HCT116 (cell line): Measurements from ENCODE around the gene DOCK4. TPM values are rescaled to one million over a fixed set of nuclear protein-coding genes. Genes with fewer than 3 reads are reported as not detected.

Experiments used
- ATAC-seq: fragments of 200-7000 bp; cut with Tn5 transposase; 2 replicates; pipeline ENCODE4 v1.9.1; 2020; ENCODE audit warnings: mild to moderate bottlenecking, moderate library complexity
- BruUV-seq: library from RNA; stranded (reverse); fragments of 400-500 nt; replicated peaks from 2 replicates; lab custom pipeline; 2021; lab: Mats Ljungman, UMichigan
- CTCF ChIA-PET: fragments of 300-600 bp; sonication (Branson Sonifier 250); formaldehyde crosslinking; loops from one replicate; lab custom pipeline; 2021; ENCODE audit warnings: antibody characterized with exemption; lab: Charles Lee
- POLR2A ChIA-PET: fragments of 300-600, 350-600 bp; sonication (Branson Sonifier 250); formaldehyde crosslinking; loops from one replicate; lab custom pipeline; 2021; ENCODE audit warnings: antibody characterized with exemption; lab: Charles Lee
- RAD21 ChIA-PET, 2 experiments: fragments of 300-600 bp; sonication (Branson Sonifier 250); formaldehyde crosslinking; loops; one replicate each; lab custom pipeline; 2023; ENCODE audit warnings: low total read pairs in 2 of 2; ENCODE audit not compliant: uncharacterized antibody in 2 of 2, unreplicated experiment in 2 of 2, low non-redundant PET in 1 of 2; lab: Charles Lee
- DNase-seq: peaks from one replicate; pipeline ENCODE4 v3.0.0-alpha.2; 2010; ENCODE audit warnings: low read depth, low spot score
- H2AFZ ChIP-seq: fragments of 200-600 bp; shearing (Covaris generic), sonication (generic); 2 replicates; pipeline ENCODE4 v1.6.1; 2017; ENCODE audit warnings: low read depth, mixed run types, mixed read lengths, antibody characterized with exemption, low read length; ENCODE audit not compliant: poor library complexity, severe bottlenecking
- H3K27ac ChIP-seq: 2 replicates; pipeline ENCODE4 v1.5.1; 2012; ENCODE audit warnings: low read depth, low read length
- H3K27me3 ChIP-seq: fragments of 200-600 bp; sonication (generic); 2 replicates; pipeline ENCODE4 v1.6.1; 2016; ENCODE audit warnings: mixed run types, low read length, mixed read lengths; ENCODE audit not compliant: insufficient read depth
- H3K36me3 ChIP-seq, 2 experiments: fragments of 200-500 bp in 1 of 2; fragments of 200-600 bp in 1 of 2; sonication (Bioruptor generic) in 1 of 2; sonication (generic) in 1 of 2; 2 replicates each; pipeline versions ENCODE4 v1.5.1 to v1.6.1; 2014 to 2016; ENCODE audit warnings: low read length in 2 of 2, inconsistent platforms in 1 of 2, mixed read lengths in 1 of 2, mixed run types in 1 of 2; ENCODE audit not compliant: insufficient read depth in 2 of 2, control insufficient read depth in 1 of 2
- H3K4me1 ChIP-seq, 2 experiments: fragments of 200-600 bp in 1 of 2; sonication (generic) in 1 of 2; 2 replicates each; pipeline versions ENCODE4 v1.5.1 to v1.6.1; 2012 to 2017; ENCODE audit warnings: low read length in 2 of 2, inconsistent platforms in 1 of 2, mild to moderate bottlenecking in 1 of 2, mixed read lengths in 1 of 2, mixed run types in 1 of 2, moderate library complexity in 1 of 2; ENCODE audit not compliant: insufficient read depth in 2 of 2, control insufficient read depth in 1 of 2
- H3K4me2 ChIP-seq: fragments of 200-600 bp; sonication (generic); 2 replicates; pipeline ENCODE4 v1.6.1; 2017; ENCODE audit warnings: mixed run types, low read length, mixed read lengths
- H3K4me3 ChIP-seq, 2 experiments: fragments of 200-600 bp in 1 of 2; sonication (generic) in 1 of 2; replicated peaks in 1 of 2; 2 replicates each; pipeline ENCODE4 v1.5.1; 2011 to 2016; ENCODE audit warnings: low read length in 2 of 2, control low read depth in 1 of 2, low read depth in 1 of 2, mild to moderate bottlenecking in 1 of 2, mixed read lengths in 1 of 2, mixed run types in 1 of 2
- H3K79me2 ChIP-seq: fragments of 200-600 bp; sonication (generic); 2 replicates; pipeline ENCODE4 v1.6.1; 2017; ENCODE audit warnings: mild to moderate bottlenecking, mixed run types, low read length, moderate library complexity, mixed read lengths; ENCODE audit not compliant: insufficient read depth
- H3K9ac ChIP-seq: fragments of 200-600 bp; sonication (generic); 2 replicates; pipeline ENCODE4 v1.6.1; 2016; ENCODE audit warnings: low read length, mixed read lengths
- H3K9me2 ChIP-seq: fragments of 200-600 bp; sonication (generic), shearing (Covaris generic); 2 replicates; pipeline ENCODE4 v1.6.1; 2017; ENCODE audit warnings: mixed run types, mild to moderate bottlenecking, moderate library complexity; ENCODE audit not compliant: insufficient read depth
- H3K9me3 ChIP-seq, 2 experiments: fragments of 200-500 bp in 1 of 2; fragments of 200-600 bp in 1 of 2; sonication (Bioruptor generic) in 1 of 2; sonication (generic) in 1 of 2; 2 replicates each; pipeline ENCODE4 v1.6.1; 2014 to 2017; ENCODE audit warnings: low read length in 2 of 2, mixed read lengths in 2 of 2, inconsistent platforms in 1 of 2, low read depth in 1 of 2, mild to moderate bottlenecking in 1 of 2, mixed run types in 1 of 2, moderate library complexity in 1 of 2; ENCODE audit not compliant: control insufficient read depth in 1 of 2, insufficient read depth in 1 of 2
- H4K20me1 ChIP-seq: fragments of 200-600 bp; sonication (generic), shearing (Covaris generic); 2 replicates; pipeline ENCODE4 v1.6.1; 2017; ENCODE audit warnings: mixed run types, mild to moderate bottlenecking, moderate library complexity; ENCODE audit not compliant: insufficient read depth
- CBX3 ChIP-seq: IDR thresholded peaks from 2 replicates; pipeline ENCODE4 v1.6.1; 2012; ENCODE audit warnings: low read depth
- CEBPB ChIP-seq: IDR thresholded peaks from 2 replicates; pipeline ENCODE4 v1.6.1; 2012; ENCODE audit warnings: low read depth
- CTCF ChIP-seq, 3 experiments: fragments of 200-600 bp in 1 of 3; sonication (generic) in 1 of 3; IDR thresholded peaks in 2 of 3; conservative IDR thresholded peaks in 1 of 3; 2 replicates each; pipeline ENCODE4 v1.5.1; 2012 to 2017; ENCODE audit warnings: low read depth in 2 of 3, low read length in 2 of 3, antibody characterized with exemption in 1 of 3, borderline replicate concordance in 1 of 3, control low read depth in 1 of 3, mild to moderate bottlenecking in 1 of 3, mixed read lengths in 1 of 3, mixed run types in 1 of 3, moderate library complexity in 1 of 3; ENCODE audit not compliant: insufficient read depth in 1 of 3
- EGR1 ChIP-seq: IDR thresholded peaks from 2 replicates; pipeline ENCODE4 v1.6.1; 2012; ENCODE audit warnings: low read depth
- ELF1 ChIP-seq: IDR thresholded peaks from 2 replicates; pipeline ENCODE4 v1.6.1; 2012; ENCODE audit warnings: low read depth, borderline replicate concordance
- EZH2 ChIP-seq: fragments of 200-600 bp; sonication (generic); IDR thresholded peaks from 2 replicates; pipeline ENCODE4 v1.6.1; 2017; ENCODE audit warnings: antibody characterized with exemption, mixed run types
- FOSL1 ChIP-seq: IDR thresholded peaks from 2 replicates; pipeline ENCODE4 v1.6.1; 2012; ENCODE audit warnings: low read depth
- JUND ChIP-seq: IDR thresholded peaks from 2 replicates; pipeline ENCODE4 v1.6.1; 2012
- MAX ChIP-seq: IDR thresholded peaks from 2 replicates; pipeline ENCODE4 v1.6.1; 2012
- POLR2A ChIP-seq: IDR thresholded peaks from 2 replicates; pipeline ENCODE4 v1.7.0; 2011; ENCODE audit warnings: borderline replicate concordance; ENCODE audit not compliant: insufficient read depth, insufficient read length; ENCODE audit errors: extremely low read depth
- POLR2AphosphoS5 ChIP-seq: IDR thresholded peaks from 2 replicates; pipeline ENCODE4 v1.6.1; 2011; ENCODE audit warnings: mild to moderate bottlenecking, low read depth, low read length, moderate library complexity
- SIN3A ChIP-seq: IDR thresholded peaks from 2 replicates; pipeline ENCODE4 v1.6.1; 2012; ENCODE audit warnings: low read depth
- SP1 ChIP-seq: IDR thresholded peaks from 2 replicates; pipeline ENCODE4 v1.6.1; 2012; ENCODE audit warnings: low read depth
- SRF ChIP-seq: IDR thresholded peaks from 2 replicates; pipeline ENCODE4 v1.6.1; 2012; ENCODE audit warnings: low read depth
- TCF7L2 ChIP-seq: IDR thresholded peaks from 2 replicates; pipeline ENCODE4 v1.7.0; 2011; ENCODE audit warnings: borderline replicate concordance, inconsistent platforms; ENCODE audit not compliant: insufficient read depth, insufficient read length; ENCODE audit errors: extremely low read depth
- YY1 ChIP-seq: IDR thresholded peaks from 2 replicates; pipeline ENCODE4 v1.6.1; 2011; ENCODE audit warnings: low read length, low read depth, moderate library complexity, mild to moderate bottlenecking; ENCODE audit not compliant: insufficient replicate concordance; ENCODE audit errors: extremely low read depth
- ZBTB33 ChIP-seq: IDR thresholded peaks from 2 replicates; pipeline ENCODE4 v1.6.1; 2011; ENCODE audit warnings: mild to moderate bottlenecking, low read length, moderate library complexity; ENCODE audit not compliant: insufficient replicate concordance; ENCODE audit errors: extremely low read depth
- ZFX ChIP-seq: fragments of 450-650 bp; IDR thresholded peaks from 2 replicates; pipeline ENCODE4 v1.6.1; 2017
- ZNF274 ChIP-seq: fragments of 200-500 bp; sonication (Bioruptor generic); IDR thresholded peaks from 2 replicates; pipeline ENCODE4 v1.6.1; 2014; ENCODE audit warnings: mild to moderate bottlenecking, low read depth, low read length, inconsistent platforms
- intact Hi-C: fragments of 100-400 bp; cut with micrococcal nuclease; formaldehyde crosslinking; loops from 2 replicates; pipeline ENCODE4 v1.10.0; 2022
- total RNA-seq: library from RNA; stranded (reverse); gene quantifications from one replicate; pipeline ENCODE4 v1.2.1, GENCODE V29; 2021; ENCODE audit not compliant: unreplicated experiment
- TF ChIP-seq, protein P1 (sequence below): IDR thresholded peaks from 2 replicates; pipeline ENCODE4 v1.6.1; 2012; ENCODE audit warnings: low read depth

DOCK4 gene
- total RNA-seq, 1 experiment from 2014 or later: 2.2 TPM

GRCh38 chr7:111803015-111803758 is 403.0 kb downstream of the DOCK4 start:
- intact Hi-C loops: no loop called here
- Histone ChIP-seq H3K79me2 (no peaks in the 10 kb centered on the region), H3K9me3 (peaks cover 0 to 2% of the 10 kb centered on the region in 2 experiments; a peak in 1 of 4 replicates), H3K27me3 (no peaks in the 10 kb centered on the region), H3K4me1 (no peaks in the 10 kb centered on the region), H3K4me3 (no peak overlapping the region), H3K4me2 (no peak overlapping the region), H3K9ac (no peak overlapping the region), H2AFZ (no peak overlapping the region), H3K27ac (no peak overlapping the region), H4K20me1 (no peaks in the 10 kb centered on the region), H3K36me3 (no peaks in the 10 kb centered on the region), H3K9me2 (no peaks in the 10 kb centered on the region)
- ChIA-PET POLR2A (no interaction called here), RAD21 (no interaction called here), CTCF (no interaction called here)
- BruUV-seq: no TSS peak
- TF ChIP-seq ZBTB33 (no peak), POLR2A (no peak), ZNF274 (no peak), SRF (no peak), MAX (no peak), JUND (no peak), SIN3A (no peak), POLR2AphosphoS5 (no peak), SP1 (no peak), CBX3 (no peak), FOSL1 (no peak), ELF1 (no peak), CEBPB (no peak), ZFX (no peak), CTCF (IDR thresholded peaks at IDR 0.05 in 2 of 3, conservative IDR thresholded peaks at IDR 0.05 in 1 of 3; ENCODE audit: borderline replicate concordance in 1 of 3, insufficient read depth in 1 of 3, low read depth in 2 of 3, low read length in 2 of 3) (no peak), TCF7L2 (no peak), YY1 (no peak), EGR1 (no peak), EZH2 (no peak)
- TF ChIP-seq, protein P1, sequence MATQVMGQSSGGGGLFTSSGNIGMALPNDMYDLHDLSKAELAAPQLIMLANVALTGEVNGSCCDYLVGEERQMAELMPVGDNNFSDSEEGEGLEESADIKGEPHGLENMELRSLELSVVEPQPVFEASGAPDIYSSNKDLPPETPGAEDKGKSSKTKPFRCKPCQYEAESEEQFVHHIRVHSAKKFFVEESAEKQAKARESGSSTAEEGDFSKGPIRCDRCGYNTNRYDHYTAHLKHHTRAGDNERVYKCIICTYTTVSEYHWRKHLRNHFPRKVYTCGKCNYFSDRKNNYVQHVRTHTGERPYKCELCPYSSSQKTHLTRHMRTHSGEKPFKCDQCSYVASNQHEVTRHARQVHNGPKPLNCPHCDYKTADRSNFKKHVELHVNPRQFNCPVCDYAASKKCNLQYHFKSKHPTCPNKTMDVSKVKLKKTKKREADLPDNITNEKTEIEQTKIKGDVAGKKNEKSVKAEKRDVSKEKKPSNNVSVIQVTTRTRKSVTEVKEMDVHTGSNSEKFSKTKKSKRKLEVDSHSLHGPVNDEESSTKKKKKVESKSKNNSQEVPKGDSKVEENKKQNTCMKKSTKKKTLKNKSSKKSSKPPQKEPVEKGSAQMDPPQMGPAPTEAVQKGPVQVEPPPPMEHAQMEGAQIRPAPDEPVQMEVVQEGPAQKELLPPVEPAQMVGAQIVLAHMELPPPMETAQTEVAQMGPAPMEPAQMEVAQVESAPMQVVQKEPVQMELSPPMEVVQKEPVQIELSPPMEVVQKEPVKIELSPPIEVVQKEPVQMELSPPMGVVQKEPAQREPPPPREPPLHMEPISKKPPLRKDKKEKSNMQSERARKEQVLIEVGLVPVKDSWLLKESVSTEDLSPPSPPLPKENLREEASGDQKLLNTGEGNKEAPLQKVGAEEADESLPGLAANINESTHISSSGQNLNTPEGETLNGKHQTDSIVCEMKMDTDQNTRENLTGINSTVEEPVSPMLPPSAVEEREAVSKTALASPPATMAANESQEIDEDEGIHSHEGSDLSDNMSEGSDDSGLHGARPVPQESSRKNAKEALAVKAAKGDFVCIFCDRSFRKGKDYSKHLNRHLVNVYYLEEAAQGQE: no peak
- DNase-seq: no peak
- no peak for ATAC-seq
